Liver (tissue), 3 donors: ENCODE results near the gene PILRB.

Experiments
- REST ChIP-seq: IDR thresholded peaks from 2 replicates; pipeline ENCODE4 v1.6.1; 2016; ENCODE audit warnings: antibody characterized with exemption, mild to moderate bottlenecking
- TAF1 ChIP-seq: conservative IDR thresholded peaks from 2 replicates; pipeline ENCODE4 v1.6.1; 2016; ENCODE audit warnings: antibody characterized with exemption, mild to moderate bottlenecking
- TF ChIP-seq, protein P1 (sequence below): fragments of 150-350 bp; IDR thresholded peaks from 2 replicates; pipeline ENCODE4 v1.5.1; 2017; ENCODE audit warnings: improper control_type of control experiment, low read depth, low read length; ENCODE audit not compliant: missing input control
- TF ChIP-seq, protein P2 (sequence below): IDR thresholded peaks from 2 replicates; pipeline ENCODE4 v1.6.1; 2016; ENCODE audit warnings: antibody characterized with exemption
- donor health status: healthy.
- donor health status: healthy.

DNA sequence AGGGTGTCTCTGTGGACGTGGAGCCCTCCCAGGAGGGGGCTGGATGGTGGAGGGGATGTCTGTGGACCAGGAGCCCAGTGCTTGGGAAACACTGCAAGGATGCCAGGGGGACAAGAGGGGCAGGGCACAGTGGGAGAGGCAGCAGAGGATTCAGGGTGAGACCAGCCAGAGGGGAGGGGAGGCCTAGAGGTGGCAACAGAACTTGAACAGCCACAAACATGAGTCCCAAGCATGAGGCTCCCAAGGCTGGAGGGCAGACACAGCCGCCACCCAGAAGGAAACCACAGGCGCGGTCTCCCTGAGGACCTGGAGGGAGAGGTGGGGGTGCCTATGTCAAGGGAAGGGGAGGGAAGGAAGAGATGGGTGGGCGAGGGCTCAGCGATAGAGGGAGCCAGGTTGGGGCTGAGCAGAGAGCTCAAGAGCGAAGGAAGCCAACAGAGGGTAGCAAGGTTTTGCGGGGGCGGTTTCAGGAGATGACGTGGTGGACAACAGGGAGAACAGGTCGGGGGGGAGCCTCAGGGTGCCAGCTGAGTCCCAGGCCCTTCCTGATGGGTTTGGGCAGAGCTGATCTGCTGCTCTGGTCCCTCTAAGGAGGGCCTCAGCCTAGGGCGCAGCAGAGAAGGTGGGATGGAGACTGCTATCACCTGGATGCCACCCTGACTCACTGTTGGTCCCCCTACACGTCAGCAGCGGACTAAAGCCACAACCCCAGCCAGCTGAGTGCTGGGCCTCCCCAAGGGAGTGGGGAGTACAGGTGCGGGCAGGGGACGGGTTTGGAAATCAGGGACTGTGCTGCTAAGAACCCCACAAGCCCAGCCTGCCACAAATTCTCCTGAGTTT is 8.7 kb downstream of the PILRB start:
- no peak for TF ChIP-seq REST
- TF ChIP-seq, protein P1, sequence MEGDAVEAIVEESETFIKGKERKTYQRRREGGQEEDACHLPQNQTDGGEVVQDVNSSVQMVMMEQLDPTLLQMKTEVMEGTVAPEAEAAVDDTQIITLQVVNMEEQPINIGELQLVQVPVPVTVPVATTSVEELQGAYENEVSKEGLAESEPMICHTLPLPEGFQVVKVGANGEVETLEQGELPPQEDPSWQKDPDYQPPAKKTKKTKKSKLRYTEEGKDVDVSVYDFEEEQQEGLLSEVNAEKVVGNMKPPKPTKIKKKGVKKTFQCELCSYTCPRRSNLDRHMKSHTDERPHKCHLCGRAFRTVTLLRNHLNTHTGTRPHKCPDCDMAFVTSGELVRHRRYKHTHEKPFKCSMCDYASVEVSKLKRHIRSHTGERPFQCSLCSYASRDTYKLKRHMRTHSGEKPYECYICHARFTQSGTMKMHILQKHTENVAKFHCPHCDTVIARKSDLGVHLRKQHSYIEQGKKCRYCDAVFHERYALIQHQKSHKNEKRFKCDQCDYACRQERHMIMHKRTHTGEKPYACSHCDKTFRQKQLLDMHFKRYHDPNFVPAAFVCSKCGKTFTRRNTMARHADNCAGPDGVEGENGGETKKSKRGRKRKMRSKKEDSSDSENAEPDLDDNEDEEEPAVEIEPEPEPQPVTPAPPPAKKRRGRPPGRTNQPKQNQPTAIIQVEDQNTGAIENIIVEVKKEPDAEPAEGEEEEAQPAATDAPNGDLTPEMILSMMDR = no peak
- no peak for TF ChIP-seq TAF1
- TF ChIP-seq, protein P2, sequence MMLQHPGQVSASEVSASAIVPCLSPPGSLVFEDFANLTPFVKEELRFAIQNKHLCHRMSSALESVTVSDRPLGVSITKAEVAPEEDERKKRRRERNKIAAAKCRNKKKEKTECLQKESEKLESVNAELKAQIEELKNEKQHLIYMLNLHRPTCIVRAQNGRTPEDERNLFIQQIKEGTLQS = no peak
